ACC112 (cell line): ENCODE results near the gene KMT2C.

Experiments
- H2AFZ ChIP-seq: fragments of 200-600 bp; sonication (generic); one replicate; pipeline ENCODE4 v1.6.0; 2017; ENCODE audit warnings: antibody characterized with exemption, low read length; ENCODE audit not compliant: unreplicated experiment
- H3K27ac ChIP-seq: fragments of 200-600 bp; sonication (generic); 2 replicates; pipeline ENCODE4 v1.5.1; 2014; ENCODE audit warnings: low read depth, mild to moderate bottlenecking, antibody characterized with exemption, low read length, moderate library complexity
- H3K27me3 ChIP-seq: fragments of 200-600 bp; sonication (generic); 2 replicates; pipeline ENCODE4 v1.6.1; 2014; ENCODE audit warnings: mild to moderate bottlenecking, antibody characterized with exemption, low read length, moderate library complexity, mixed read lengths; ENCODE audit not compliant: insufficient read depth
- H3K36me3 ChIP-seq: fragments of 200-600 bp; sonication (generic); 2 replicates; pipeline ENCODE4 v1.6.1; 2016; ENCODE audit warnings: mild to moderate bottlenecking, antibody characterized with exemption, low read length, moderate library complexity, mixed read lengths; ENCODE audit not compliant: insufficient read depth
- H3K4me1 ChIP-seq: fragments of 200-600 bp; sonication (generic); one replicate; pipeline ENCODE4 v1.6.1; 2016; ENCODE audit warnings: low read length, mixed read lengths; ENCODE audit not compliant: insufficient read depth, unreplicated experiment, control insufficient read depth
- H3K4me3 ChIP-seq: fragments of 200-600 bp; sonication (generic); 2 replicates; pipeline ENCODE4 v1.5.1; 2014; ENCODE audit warnings: mild to moderate bottlenecking, low read depth, low read length
- H3K79me2 ChIP-seq: fragments of 200-600 bp; sonication (generic); one replicate; pipeline ENCODE4 v1.6.0; 2016; ENCODE audit warnings: low read length; ENCODE audit not compliant: control insufficient read depth, unreplicated experiment, insufficient read depth

The KMT2C gene

GRCh38 chr7:152176797-152177196 lies 259.0 kb downstream of the KMT2C start:
- H3K27ac ChIP-seq: no peak overlapping the region
- no peaks in the 10 kb centered on the region for H3K27me3 ChIP-seq
- no peaks in the 10 kb centered on the region for H3K4me1 ChIP-seq
- H2AFZ ChIP-seq: no peak overlapping the region
- H3K36me3 ChIP-seq: peaks cover 54% of the 10 kb centered on the region
- no peak overlapping the region for H3K4me3 ChIP-seq
- H3K79me2 ChIP-seq: no peaks in the 10 kb centered on the region

- Histone ChIP-seq H3K4me3 (no peak overlapping the region), H3K36me3 (peaks cover 29% of the 10 kb centered on the region), H2AFZ (no peak overlapping the region), H3K27ac (no peak overlapping the region), H3K79me2 (no peaks in the 10 kb centered on the region), H3K27me3 (no peaks in the 10 kb centered on the region), H3K4me1 (no peaks in the 10 kb centered on the region)
Measured at GRCh38 chr7:152173372-152174070, 262.3 kb downstream of the KMT2C start.

- H3K36me3 ChIP-seq: peaks cover 53% of the 10 kb centered on the region
- no peak overlapping the region for H2AFZ ChIP-seq
- no peaks in the 10 kb centered on the region for H3K4me1 ChIP-seq
- H3K4me3 ChIP-seq: no peak overlapping the region
- H3K27me3 ChIP-seq: no peaks in the 10 kb centered on the region
- no peaks in the 10 kb centered on the region for H3K79me2 ChIP-seq
- H3K27ac ChIP-seq: no peak overlapping the region
Measured at GRCh38 chr7:152162287-152162686, 273.5 kb downstream of the KMT2C start.

- Histone ChIP-seq H3K4me1 (no peaks in the 10 kb centered on the region), H3K36me3 (peaks cover 54% of the 10 kb centered on the region), H3K4me3 (no peak overlapping the region), H3K27ac (no peak overlapping the region), H3K79me2 (no peaks in the 10 kb centered on the region), H2AFZ (no peak overlapping the region), H3K27me3 (no peaks in the 10 kb centered on the region)
Measured at GRCh38 chr7:152161171-152161570, 274.6 kb downstream of the KMT2C start.

- peaks cover 63% of the 10 kb centered on the region for H3K36me3 ChIP-seq
- no peaks in the 10 kb centered on the region for H3K4me1 ChIP-seq
- H3K27ac ChIP-seq: no peak overlapping the region
- no peaks in the 10 kb centered on the region for H3K79me2 ChIP-seq
- H3K4me3 ChIP-seq: no peak overlapping the region
- no peak overlapping the region for H2AFZ ChIP-seq
- no peaks in the 10 kb centered on the region for H3K27me3 ChIP-seq
Measured at GRCh38 chr7:152158801-152159587, 276.8 kb downstream of the KMT2C start.

- Histone ChIP-seq H3K27ac (no peak overlapping the region), H3K79me2 (no peaks in the 10 kb centered on the region), H3K4me1 (no peaks in the 10 kb centered on the region), H3K4me3 (no peak overlapping the region), H2AFZ (no peak overlapping the region), H3K36me3 (peaks cover 44% of the 10 kb centered on the region), H3K27me3 (no peaks in the 10 kb centered on the region)
Measured at GRCh38 chr7:152152267-152152666, 283.5 kb downstream of the KMT2C start.

- H3K36me3 ChIP-seq: peaks cover 51% of the 10 kb centered on the region
- peaks cover 19% of the 10 kb centered on the region for H3K4me1 ChIP-seq
- H3K27me3 ChIP-seq: no peaks in the 10 kb centered on the region
- H3K79me2 ChIP-seq: no peaks in the 10 kb centered on the region
- no peak overlapping the region for H2AFZ ChIP-seq
- H3K4me3 ChIP-seq: no peak overlapping the region
- no peak overlapping the region for H3K27ac ChIP-seq
Measured at GRCh38 chr7:152149363-152149762, 286.4 kb downstream of the KMT2C start.

- peaks cover 19% of the 10 kb centered on the region for H3K4me1 ChIP-seq
Measured at GRCh38 chr7:152148706-152149105, 287.1 kb downstream of the KMT2C start.

GRCh38 chr7:152145853-152146466 lies 289.8 kb downstream of the KMT2C start:
- Histone ChIP-seq H3K27me3 (no peaks in the 10 kb centered on the region), H3K79me2 (no peaks in the 10 kb centered on the region), H2AFZ (no peak overlapping the region), H3K27ac (no peak overlapping the region), H3K36me3 (peaks cover 55% of the 10 kb centered on the region), H3K4me1 (peaks cover 19% of the 10 kb centered on the region), H3K4me3 (no peak overlapping the region)

More at GRCh38 chr7:152148706-152149105, 287.1 kb downstream of the KMT2C start:
- Histone ChIP-seq H3K36me3 (peaks cover 51% of the 10 kb centered on the region), H2AFZ (no peak overlapping the region), H3K27me3 (no peaks in the 10 kb centered on the region), H3K27ac (no peak overlapping the region), H3K79me2 (no peaks in the 10 kb centered on the region), H3K4me3 (no peak overlapping the region)

- no peak overlapping the region for H3K4me3 ChIP-seq
- H3K4me1 ChIP-seq: peaks cover 19% of the 10 kb centered on the region
- H3K27me3 ChIP-seq: no peaks in the 10 kb centered on the region
- H2AFZ ChIP-seq: no peak overlapping the region
- no peaks in the 10 kb centered on the region for H3K79me2 ChIP-seq
- peaks cover 56% of the 10 kb centered on the region for H3K36me3 ChIP-seq
- H3K27ac ChIP-seq: no peak overlapping the region
Measured at GRCh38 chr7:152144557-152145245, 291.1 kb downstream of the KMT2C start.
